HG03064 (cell line): ENCODE measurements around the gene LAMB1.
"Not testable (repeated sequence)": the region's sequence is repeated elsewhere in the genome, so short reads cannot be mapped to it uniquely, and the experiment has no call there.

ENCODE experiments used
- ATAC-seq: cut with Tn5 transposase; IDR thresholded peaks from one replicate; pipeline ENCODE4 v1.9.1; 2021; ENCODE audit warnings: low read depth; ENCODE audit not compliant: unreplicated experiment

Gene LAMB1

DNA sequence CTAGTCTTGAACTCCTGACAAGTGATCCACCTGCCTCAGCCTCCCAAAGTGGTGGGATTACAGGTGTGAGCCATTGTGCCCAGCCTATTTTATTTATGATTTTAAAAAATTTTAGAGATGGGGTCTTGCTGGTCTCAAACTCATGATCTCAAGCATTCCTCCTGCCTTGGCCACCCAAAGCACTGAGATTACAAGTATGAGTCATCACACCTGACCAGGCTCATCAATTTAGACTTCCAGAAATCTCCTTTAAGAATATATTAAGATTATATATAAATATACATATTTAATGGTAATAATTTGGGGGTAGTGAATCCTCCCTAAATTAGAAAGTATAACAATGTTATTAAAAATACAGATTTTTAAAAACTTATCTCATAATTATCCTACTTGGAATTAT, 29.1 kb downstream of the LAMB1 start:
- no peak for ATAC-seq

DNA sequence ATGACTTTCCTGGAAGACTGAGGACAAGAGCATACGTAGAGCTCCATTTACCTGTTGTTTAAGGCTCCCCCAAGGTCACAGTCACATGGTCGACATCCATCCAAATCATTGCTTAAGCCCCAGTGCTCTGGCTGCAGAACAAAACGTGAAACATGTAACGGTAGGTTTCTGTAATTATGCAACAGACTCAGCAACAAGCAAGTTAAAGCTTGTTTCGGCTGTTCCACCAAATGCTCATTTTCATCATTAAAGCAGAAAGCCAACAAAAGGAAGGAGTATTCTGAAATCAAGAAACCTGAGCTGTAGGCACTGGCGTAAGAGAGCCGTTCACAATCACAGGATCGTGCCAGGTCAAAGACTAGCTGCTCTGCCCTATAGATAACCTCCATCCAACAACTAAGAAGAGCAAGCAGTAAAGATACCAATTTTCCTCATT, 30.0 kb downstream of the LAMB1 start:
- no peak for ATAC-seq

DNA sequence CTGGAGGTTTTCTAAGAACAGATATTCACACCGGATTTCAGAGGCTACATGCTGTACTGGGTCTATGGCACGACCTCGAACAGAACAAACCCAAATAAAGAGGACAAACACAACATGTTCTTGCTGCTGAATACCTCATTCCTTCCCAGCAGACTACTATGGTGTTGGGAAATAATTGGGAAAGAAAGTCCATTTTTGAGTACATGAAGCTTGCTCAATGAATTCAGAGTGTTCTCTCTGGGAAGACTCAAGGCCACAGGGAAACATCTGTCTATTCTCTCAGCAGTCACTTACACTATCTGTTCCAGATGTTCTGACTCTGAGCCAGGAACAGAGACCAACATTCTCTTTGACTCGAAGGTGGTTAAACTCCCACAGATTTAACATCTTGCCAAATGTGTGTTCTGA, 30.9 kb downstream of the LAMB1 start:
- no peak for ATAC-seq

DNA sequence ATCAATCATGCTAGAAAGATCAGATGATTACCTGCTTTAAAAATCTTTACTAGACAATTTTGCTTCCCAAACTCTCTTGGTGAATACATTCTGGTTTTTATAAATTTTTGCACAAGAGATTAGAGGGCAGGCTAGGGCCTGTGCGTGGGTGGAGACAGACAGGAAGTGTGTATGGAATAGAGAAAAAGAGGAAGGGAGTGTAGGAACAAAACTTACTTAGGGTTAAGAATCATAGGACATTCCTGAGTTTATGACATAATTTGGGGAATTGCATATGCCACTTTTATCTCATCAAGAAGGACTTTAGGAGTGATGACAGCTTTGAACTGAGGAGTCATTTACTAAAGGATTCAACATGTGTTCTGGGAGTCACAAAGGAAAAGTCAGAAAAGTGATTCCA, 31.3 kb downstream of the LAMB1 start:
- no peak for ATAC-seq

DNA sequence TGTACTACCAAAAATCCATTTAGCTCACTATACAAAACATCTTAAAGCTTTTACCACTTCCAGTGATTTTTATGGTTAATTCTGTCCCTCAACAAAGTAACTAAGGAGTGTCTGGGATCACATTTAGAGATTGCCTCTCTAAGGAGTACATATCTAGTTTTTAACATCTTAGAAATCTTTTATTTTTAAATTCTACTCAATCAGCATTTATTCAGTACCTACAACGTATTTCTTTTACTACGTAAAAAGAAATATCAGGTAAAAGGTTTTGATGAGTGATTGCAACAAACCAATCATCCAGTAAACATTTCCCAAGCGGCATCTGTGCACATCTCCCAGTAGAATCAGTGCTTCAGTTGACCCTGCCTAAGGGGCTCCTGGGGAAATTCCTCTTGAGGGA, 31.9 kb downstream of the LAMB1 start:
- ATAC-seq, result no peak

DNA sequence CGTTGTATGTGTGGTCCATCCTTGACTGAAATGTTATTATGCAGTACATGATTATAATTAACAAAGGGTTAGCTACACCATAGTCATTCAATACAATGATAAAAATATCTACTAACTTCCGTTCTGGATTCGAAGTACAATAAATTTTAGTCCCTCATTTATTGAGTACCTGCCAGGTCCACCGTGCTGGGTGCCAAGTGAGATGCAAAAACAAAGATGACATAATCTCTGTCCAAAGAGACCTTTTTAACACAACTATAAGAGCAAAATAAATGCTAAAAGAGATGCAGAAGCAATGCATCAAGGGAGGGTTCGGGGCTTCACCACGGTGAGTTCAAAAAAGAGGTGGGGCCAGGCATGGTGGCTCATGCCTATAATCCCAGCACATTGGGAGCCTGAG, 33.1 kb downstream of the LAMB1 start:
- ATAC-seq, result no peak

DNA sequence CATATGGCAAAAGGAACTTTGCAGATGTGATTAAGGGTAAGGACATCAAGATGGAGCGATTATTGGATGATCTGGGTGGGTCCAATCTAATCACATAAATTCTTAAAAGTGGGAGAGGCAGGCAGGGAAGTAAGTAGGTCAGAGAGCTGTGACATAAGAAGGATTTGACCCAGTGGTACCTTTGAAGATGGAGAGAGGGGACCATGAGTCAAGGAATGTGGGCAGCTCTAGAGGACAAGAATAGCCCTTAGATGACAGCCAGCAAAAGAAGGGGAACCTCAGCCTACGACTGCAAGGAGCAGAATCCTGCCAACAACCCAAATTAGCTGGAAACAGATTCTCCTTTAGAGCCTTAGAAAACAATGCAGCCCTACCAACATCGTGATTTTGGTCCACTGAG, 34.5 kb downstream of the LAMB1 start:
- no peak for ATAC-seq

DNA sequence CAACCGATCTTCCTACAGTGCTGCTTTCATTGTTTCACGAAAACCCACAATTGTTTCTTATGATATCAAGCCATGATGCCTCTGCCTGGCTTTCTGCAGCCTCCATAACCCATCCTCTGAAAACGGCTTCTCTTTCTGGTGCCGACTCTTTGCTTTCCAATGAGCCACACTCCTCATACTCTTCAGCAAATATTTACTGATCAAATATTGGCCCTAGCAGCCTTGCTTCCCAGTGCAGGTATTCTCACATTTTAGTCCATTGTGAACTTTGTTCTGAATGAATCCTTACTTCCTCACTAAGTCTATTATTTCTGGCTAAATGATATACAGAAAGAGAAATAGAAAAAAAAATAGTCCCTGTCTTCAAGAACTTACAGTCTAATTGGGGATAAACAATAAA, 35.5 kb downstream of the LAMB1 start:
- no peak for ATAC-seq

DNA sequence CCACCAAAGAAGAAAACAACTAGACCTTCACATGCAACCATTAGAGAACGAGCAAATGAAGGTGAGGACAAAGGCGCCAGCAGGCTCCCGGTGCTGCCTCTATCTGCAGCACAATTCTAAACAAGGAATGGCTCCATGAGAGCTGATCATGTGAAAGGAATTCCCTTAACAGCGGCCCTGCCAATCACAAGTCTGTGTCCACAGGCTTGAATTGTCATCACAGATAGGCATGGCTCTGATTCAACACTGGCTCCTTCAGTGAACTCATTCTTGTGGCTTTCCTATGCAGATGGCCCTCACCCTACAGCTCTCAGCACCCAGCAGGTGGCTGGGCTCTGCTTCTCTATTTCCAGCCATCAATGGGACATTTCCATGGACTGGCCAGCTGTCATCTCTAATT, 36.2 kb downstream of the LAMB1 start:
- no peak for ATAC-seq

DNA sequence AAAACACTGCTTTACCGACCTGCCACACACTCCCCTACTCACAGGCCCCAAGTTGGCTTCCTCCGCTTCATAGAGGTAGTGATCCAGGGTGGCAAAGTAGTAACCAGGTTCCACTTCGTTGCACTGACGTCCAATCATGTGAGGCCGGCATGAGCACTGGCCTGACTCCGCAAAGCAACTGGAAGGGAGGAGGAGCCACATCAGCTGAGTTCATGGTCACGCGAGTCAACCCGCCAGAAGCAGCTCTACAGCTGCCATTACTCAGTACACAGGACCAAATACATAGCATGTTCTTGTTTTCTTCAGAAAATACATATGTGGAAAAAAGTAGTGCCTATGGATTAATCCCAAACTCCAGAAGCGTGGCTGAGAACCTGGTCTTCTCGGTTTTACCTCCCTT, 38.5 kb downstream of the LAMB1 start:
- ATAC-seq, result no peak

DNA sequence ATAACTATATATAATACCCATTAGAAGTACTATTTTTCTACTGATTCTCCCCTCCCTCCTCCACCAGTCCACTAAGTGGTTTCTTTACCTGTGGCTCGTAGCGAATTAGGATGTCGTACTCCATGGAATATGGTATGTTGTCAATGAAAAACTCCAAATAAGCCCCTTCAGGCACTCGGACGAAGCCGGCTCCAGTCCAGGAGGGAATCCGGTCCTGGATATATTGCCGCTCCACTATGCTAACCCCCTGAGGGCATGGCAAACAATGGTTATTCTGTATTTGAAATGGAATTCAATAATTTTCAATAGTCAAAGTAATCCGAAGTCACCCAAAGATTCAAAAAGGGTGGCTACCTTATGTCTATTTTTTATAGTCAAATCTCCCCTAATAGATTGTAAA, 40.1 kb downstream of the LAMB1 start:
- ATAC-seq, result no peak

DNA sequence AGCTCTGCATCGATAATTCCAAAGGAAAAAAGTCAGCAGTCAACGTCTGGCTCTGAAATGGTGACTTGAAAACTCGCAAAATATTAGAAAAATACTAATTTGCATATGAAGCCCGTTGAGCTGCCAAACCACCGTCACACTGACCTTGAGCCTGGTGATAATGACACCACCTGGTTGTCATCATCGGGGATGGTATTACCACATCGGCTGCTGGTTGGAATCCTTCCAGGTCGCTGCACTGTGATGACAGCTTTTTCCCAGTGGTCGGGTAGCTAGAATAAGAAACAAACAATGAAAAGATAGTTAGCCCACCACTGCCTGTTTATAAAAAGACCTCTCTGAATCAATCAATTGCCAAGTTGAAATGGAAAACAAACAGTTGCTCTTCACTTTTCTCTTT, 41.6 kb downstream of the LAMB1 start:
- ATAC-seq, result no peak

DNA sequence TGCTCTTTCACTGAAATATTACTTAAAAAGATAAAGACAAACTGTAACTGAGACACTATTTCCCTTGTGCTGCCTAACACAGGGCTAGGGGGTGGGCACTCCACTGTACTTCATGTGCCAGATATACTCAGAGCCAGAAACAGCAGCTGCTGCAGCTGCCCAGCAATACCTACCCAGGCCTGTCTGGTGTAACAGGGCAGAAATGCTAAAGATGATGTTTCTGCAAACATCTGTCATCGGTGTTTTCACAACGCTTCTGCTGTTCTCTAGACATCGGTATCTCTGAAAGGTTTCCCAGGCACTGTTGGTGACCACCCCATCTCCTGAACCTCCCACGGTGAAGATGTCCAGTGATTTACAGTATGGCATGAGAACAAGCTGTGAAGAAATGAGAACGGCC, 42.7 kb downstream of the LAMB1 start:
- ATAC-seq, result no peak

DNA sequence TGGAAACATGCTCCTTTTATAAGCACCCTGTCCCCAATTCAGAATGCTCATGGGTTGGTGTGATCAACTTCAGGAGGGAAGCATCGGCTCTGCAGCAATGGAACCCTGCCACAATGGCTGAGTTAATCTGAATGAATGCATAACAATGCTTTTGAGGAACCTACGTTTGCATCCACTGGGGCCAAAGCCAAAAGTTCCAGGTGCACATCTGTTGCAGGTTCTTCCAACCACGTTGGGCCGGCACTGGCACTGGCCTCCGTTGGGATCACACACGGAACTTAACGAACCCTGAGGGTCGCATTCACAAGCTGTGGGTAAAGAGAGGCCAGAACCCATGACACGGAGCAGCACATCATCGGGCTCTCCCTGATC, 43.4 kb downstream of the LAMB1 start:
- no peak for ATAC-seq

DNA sequence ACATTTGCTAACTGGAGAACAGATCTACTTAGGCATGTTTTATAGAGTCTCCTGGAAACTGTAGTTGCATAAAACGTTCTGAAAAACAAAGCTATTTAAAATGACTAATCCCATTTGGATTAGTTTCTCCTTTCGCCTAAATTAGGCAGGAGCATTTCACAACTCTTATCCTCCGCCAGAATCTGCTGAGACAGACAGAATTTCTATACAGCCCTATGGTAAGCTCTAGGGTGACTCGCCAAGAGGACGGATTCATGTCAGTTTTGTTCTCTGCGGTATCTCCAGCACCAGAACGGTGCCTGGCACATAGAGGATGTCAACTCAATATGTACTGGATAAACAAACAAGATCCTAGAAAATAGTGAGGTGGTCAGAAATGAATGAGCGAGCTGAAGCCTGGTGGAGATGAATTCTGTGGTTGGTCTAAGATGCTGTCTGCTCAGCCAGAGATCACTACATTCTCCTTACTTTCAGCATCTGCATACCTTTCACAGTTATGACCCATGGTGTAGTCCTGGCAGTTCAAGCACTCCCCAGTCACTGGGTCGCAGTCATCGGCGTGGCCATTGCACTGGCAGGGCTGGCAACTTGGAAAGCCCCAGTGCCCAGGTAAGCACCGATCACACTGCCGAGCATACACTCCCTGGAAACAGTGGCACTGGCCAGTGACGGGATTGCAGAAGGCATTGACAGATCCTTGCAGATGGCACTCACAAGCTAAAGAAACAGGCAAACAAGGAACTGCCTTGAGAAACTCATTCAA, 44.0 kb downstream of the LAMB1 start:
- no peak for ATAC-seq

DNA sequence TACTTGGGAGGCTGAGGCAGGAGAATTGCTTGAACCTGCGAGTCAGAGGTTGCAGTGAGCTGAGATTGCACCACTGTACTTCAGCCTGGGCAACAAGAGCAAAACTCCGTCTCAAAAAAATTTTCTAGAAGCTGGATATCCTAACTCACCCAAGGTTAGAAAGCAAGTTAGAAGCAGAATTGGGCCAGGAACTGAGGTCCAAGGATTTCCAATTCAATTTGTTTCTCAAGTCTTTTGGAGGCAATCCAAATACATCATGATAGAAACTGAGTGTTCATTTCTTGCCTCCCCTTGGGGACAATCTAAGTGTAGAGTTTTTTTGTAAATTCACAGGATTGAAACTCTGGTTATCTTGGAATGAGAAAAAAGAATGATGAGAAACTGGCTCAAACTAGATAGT, 45.5 kb downstream of the LAMB1 start:
- no peak for ATAC-seq

DNA sequence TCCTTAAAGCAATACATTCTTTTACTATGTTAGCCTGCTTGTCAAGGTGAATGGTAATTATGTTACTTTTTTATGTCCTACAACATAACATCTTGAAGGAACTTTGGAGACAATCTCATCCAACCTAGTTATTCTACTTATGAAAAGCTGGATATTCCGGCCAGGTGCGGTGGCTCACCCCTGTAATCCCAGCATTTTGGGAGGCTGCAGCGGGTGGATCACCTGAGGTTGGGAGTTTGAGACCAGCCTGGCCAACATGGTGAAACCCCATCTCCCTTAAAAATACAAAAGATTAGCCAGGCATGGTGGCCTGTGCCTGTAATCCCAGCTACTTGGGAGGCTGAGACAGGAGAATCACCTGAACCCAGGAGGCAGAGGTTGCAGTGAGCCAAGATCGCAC, 46.0 kb downstream of the LAMB1 start:
- not testable (repeated sequence) for ATAC-seq

DNA sequence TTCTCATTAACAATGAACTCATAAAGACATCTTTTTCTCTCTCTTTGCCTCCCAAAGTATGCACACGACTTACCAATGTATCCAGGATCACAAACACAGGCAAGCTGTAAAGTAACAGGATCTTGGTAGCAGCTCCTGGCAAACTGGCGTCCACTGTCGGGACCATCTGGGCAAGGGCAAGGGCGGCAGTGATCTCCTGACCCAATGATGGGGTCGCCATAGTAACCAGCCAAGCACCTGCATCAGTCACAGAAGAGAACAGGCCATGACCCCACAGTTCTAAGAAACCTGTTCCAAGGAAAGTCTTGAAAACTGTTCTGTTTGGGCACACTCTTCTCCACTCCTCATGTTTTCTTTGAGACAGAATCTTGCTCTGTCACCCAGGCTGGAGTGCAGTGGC, 47.6 kb downstream of the LAMB1 start:
- no peak for ATAC-seq

DNA sequence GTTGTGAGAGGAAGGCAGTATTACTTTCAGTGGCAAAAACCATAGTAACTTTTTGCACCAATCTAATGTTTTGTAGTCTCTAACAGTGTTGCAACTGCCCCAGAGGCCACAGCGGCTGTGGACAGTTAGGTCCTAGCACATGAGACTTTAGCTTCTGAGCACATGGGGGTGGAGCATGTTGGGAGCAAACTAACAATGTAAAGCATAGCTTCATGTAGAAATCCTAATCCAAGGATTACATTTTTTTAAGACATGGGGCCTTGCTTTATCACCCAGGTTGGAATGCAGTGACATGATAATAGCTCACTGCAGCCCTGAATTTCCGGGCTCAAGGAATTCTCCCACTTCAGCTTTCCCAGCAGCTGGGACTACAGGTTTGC, 49.0 kb downstream of the LAMB1 start:
- ATAC-seq, result no peak

DNA sequence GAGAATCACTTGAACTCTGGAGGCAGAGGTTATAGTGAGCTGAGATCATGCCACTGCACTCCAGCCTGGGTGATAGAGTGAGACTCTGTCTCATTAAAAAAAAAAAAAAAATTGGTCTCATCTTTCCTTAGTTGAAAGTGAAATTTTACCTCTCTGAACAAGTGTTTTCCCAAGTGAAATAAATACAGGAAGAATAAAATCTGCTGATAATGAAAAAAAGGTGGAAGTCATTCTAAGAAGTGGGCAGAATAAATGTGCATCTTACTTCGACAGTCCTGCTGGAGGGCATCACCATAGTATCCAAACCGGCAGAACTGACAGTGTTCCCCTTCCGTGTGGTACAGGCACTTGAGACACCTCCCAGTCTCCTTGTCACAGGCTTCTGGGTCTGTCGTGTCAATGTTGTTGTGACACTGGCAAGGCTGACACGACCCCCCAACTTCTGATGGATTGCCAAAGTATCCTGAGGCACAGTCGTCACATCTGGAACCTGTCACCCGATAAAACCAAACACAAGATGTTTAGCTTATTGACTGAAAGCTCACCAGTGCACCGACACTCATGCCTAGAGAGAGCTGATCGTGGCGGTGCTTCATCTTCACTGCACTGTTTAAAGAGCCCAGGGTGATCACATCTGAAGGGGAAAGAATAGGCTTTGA, 49.6 kb downstream of the LAMB1 start:
- ATAC-seq, result no peak

DNA sequence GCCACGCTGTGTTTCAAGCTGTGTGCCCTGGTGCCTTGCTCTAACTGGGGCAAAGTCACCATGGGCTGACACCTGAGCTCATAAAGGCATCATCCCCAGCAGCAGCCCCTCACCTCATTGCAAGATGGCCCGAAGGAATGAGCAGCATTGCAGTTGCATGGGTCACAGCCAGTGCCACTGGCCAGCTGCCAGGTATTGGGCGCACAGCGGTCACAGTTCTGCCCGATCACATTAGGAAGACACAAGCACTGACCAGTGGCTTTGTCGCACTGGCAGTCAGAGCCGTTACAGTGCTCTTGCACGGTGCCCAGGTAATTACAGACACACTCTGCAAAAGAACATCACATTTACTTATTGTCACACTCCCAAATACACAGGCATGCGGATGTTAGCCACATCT, 51.1 kb downstream of the LAMB1 start:
- ATAC-seq, result no peak

DNA sequence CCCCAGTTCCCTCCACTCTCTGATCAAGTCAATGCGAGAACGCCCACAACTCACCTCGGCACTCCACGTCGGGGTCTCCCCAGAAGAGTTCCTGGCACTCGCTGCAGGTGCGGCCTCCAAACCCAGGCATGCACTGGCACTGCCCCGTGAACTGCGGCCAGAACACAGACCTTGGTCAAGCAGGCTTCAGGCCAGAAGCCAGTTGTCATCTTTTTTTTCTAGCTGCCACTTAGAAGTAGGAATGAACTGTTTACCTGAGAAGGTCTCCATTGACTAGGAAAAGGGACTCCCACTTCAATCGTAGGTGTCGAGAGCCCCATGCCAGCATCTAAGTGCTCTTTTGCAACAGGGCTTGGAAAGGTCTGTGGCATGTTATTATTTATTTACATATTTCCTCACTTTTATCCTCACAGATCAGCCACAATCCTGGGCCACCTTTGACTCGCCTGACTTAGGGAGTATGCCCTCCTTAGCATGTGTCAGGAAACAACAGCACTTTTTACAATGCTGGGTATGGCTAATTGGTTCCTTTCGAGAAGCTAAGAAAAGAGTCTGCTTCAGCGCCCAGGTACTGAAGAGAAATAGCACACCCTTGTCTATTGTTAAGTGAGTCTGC, 51.7 kb downstream of the LAMB1 start:
- no peak for ATAC-seq
